Measurements from ENCODE around the gene WWTR1. TPM values are rescaled to one million over a fixed set of nuclear protein-coding genes. Genes with fewer than 3 reads are reported as not detected.
A peak's percentile ranks its signal among the peaks of the same experiment; 100 is the strongest.

Gene WWTR1
- total RNA-seq, 2 donors from 2014 or later: 17.3 to 18.5 TPM

GRCh38 chr3:149577801-149578200 lies 80.0 kb downstream of the WWTR1 start:
- Mint-ChIP-seq H3K4me1 (peaks cover 50% of the 10 kb centered on the region), H3K27me3 (ENCODE audit: insufficient read depth) (no peaks in the 10 kb centered on the region), H3K36me3 (ENCODE audit: low read depth) (no peaks in the 10 kb centered on the region), H3K4me3 (no peak overlapping the region), H3K27ac (no peak overlapping the region), H3K9me3 (no peaks in the 10 kb centered on the region)
- Histone ChIP-seq H3K4me1 (ENCODE audit: control insufficient read depth, insufficient read depth, low read length) (peaks cover 11% of the 10 kb centered on the region), H3K27me3 (ENCODE audit: control insufficient read depth, insufficient read depth, low read length, poor library complexity, severe bottlenecking) (no peaks in the 10 kb centered on the region), H3K9me3 (ENCODE audit: control insufficient read depth, low read length) (no peaks in the 10 kb centered on the region), H3K36me3 (ENCODE audit: control insufficient read depth, insufficient read depth, low read length) (no peaks in the 10 kb centered on the region), H3K4me3 (ENCODE audit: low read length) (no peak overlapping the region), H3K27ac (ENCODE audit: low read depth, low read length) (no peak overlapping the region), H3K9ac (ENCODE audit: extremely low read depth, low read length, poor library complexity, severe bottlenecking) (no peak overlapping the region)
- TF ChIP-seq, protein P1, sequence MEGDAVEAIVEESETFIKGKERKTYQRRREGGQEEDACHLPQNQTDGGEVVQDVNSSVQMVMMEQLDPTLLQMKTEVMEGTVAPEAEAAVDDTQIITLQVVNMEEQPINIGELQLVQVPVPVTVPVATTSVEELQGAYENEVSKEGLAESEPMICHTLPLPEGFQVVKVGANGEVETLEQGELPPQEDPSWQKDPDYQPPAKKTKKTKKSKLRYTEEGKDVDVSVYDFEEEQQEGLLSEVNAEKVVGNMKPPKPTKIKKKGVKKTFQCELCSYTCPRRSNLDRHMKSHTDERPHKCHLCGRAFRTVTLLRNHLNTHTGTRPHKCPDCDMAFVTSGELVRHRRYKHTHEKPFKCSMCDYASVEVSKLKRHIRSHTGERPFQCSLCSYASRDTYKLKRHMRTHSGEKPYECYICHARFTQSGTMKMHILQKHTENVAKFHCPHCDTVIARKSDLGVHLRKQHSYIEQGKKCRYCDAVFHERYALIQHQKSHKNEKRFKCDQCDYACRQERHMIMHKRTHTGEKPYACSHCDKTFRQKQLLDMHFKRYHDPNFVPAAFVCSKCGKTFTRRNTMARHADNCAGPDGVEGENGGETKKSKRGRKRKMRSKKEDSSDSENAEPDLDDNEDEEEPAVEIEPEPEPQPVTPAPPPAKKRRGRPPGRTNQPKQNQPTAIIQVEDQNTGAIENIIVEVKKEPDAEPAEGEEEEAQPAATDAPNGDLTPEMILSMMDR (conservative IDR thresholded peaks at IDR 0.05): no peak
- DNase-seq: no peak
- WGBS, 2 experiments (ENCODE audit: insufficient coverage in 1 of 2, insufficient read length in 1 of 2): 75 to 86% methylated on average over 2 of the region's 2 CpGs

DNA sequence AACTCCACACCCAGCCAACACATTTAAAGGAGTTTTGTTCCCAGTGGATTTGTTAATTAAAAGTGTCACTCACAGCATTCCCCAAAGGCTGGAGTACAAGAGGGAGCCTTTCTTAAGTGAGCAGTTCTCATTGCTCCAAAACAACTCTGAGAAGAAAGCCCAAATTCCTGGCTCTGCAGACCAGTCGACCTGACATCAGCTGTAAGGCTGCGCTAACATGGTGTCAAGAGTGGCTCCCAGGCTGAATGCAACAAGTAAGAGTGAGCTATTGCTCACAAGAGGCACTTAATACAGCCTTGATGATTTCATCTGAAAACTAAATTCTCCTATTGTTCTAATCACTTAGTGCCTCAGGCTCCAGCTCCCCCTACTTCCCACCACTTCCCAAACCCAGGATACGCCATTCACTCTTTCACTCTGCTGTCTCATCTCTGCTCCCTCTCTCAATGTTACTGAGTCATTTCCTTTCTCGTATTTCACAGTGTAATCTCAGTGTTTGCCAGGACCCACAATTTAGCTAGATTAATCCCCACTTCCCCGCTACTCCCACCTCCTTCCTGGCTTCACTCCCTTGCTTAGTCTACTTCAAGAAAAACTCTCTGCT lies 81.8 kb downstream of the WWTR1 start:
- TF ChIP-seq, protein P1 (conservative IDR thresholded peaks at IDR 0.05): no peak
- Histone ChIP-seq H3K9me3 (ENCODE audit: control insufficient read depth, low read length) (no peaks in the 10 kb centered on the region), H3K9ac (ENCODE audit: extremely low read depth, low read length, poor library complexity, severe bottlenecking) (no peak overlapping the region), H3K4me1 (ENCODE audit: control insufficient read depth, insufficient read depth, low read length) (peaks cover 7% of the 10 kb centered on the region), H3K27me3 (ENCODE audit: control insufficient read depth, insufficient read depth, low read length, poor library complexity, severe bottlenecking) (no peaks in the 10 kb centered on the region), H3K36me3 (ENCODE audit: control insufficient read depth, insufficient read depth, low read length) (peaks cover 14% of the 10 kb centered on the region), H3K27ac (ENCODE audit: low read depth, low read length) (peak overlapping the region; percentile 74), H3K4me3 (ENCODE audit: low read length) (no peak overlapping the region)
- Mint-ChIP-seq H3K4me3 (no peak overlapping the region), H3K27me3 (ENCODE audit: insufficient read depth) (no peaks in the 10 kb centered on the region), H3K36me3 (ENCODE audit: low read depth) (no peaks in the 10 kb centered on the region), H3K27ac (peak overlapping the region; percentile 59), H3K4me1 (peaks cover 45% of the 10 kb centered on the region), H3K9me3 (no peaks in the 10 kb centered on the region)
- WGBS, 2 experiments (ENCODE audit: insufficient coverage in 1 of 2, insufficient read length in 1 of 2): 39 to 56% methylated on average over 4 to 5 of the region's 5 CpGs
- DNase-seq: peak; percentile 70

DNA sequence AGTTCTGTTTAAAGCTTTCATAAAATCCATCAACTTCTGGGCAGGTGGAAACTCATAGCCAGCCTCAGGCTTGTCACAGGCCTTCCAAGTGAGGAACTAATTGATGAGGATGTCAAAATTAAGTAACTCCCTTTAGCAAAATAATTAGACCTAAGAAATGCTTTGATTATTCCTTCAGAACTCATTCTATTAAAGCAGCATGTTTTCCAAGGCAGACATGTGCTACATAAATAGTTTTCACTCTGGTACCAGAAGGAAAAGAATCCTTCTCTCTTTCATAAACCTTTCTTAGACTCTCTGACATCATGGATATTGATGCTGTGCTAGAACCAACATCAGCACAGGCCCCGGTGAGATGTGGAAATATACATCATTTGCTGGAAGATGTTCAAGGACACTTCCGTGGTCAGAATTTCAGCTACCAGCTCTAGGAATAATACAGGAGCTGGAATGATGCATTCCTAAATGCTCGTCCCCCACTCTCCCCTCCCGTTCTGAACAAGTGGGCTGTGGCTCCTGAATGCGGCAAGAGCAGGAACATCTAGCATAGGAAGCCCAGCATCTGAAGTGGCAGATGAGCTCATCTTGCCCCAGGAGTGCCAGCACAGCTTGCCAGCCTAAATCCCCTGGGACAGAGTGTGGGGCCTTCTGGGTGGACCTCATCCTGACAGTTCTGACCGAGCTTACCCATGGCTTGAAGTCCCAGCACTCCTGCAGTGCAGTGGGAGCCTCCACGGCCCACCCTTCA lies 82.4 kb downstream of the WWTR1 start:
- H3K9ac ChIP-seq (ENCODE audit: extremely low read depth, low read length, poor library complexity, severe bottlenecking): no peak overlapping the region
- no peaks in the 10 kb centered on the region for H3K9me3 Mint-ChIP-seq

More for the DNA sequence above, 82.4 kb downstream of the WWTR1 start:
- H3K9me3 ChIP-seq (ENCODE audit: control insufficient read depth, low read length): no peaks in the 10 kb centered on the region
- peak overlapping the region; percentile 74 for H3K27ac ChIP-seq (ENCODE audit: low read depth, low read length)
- no peaks in the 10 kb centered on the region for H3K36me3 Mint-ChIP-seq (ENCODE audit: low read depth)
- peaks cover 19% of the 10 kb centered on the region for H3K36me3 ChIP-seq (ENCODE audit: control insufficient read depth, insufficient read depth, low read length)
- H3K27me3 ChIP-seq (ENCODE audit: control insufficient read depth, insufficient read depth, low read length, poor library complexity, severe bottlenecking): no peaks in the 10 kb centered on the region
- DNase-seq: peak; percentile 65
- no peaks in the 10 kb centered on the region for H3K27me3 Mint-ChIP-seq (ENCODE audit: insufficient read depth)
- H3K27ac Mint-ChIP-seq: peak overlapping the region; percentile 59
- WGBS, 2 experiments (ENCODE audit: insufficient coverage in 1 of 2, insufficient read length in 1 of 2): 74 to 75% methylated on average over 4 to 7 of the region's 7 CpGs
- H3K4me3 Mint-ChIP-seq: no peak overlapping the region
- peaks cover 7% of the 10 kb centered on the region for H3K4me1 ChIP-seq (ENCODE audit: control insufficient read depth, insufficient read depth, low read length)
- TF ChIP-seq, protein P1 (conservative IDR thresholded peaks at IDR 0.05): no peak
- H3K4me1 Mint-ChIP-seq: peaks cover 42% of the 10 kb centered on the region
- H3K4me3 ChIP-seq (ENCODE audit: low read length): no peak overlapping the region

All from endodermal cell (in vitro differentiated cells).